HG03520 (cell line): Measurements from ENCODE around the gene NLRX1.
A peak's percentile ranks its signal among the peaks of the same experiment; 100 is the strongest.
"Not testable (repeated sequence)": the region's sequence is repeated elsewhere in the genome, so short reads cannot be mapped to it uniquely, and the experiment has no call there.

Source experiments
- ATAC-seq: cut with Tn5 transposase; IDR thresholded peaks from one replicate; pipeline ENCODE4 v1.9.1; 2021; ENCODE audit warnings: mild to moderate bottlenecking, moderate library complexity; ENCODE audit not compliant: unreplicated experiment

The NLRX1 gene

DNA sequence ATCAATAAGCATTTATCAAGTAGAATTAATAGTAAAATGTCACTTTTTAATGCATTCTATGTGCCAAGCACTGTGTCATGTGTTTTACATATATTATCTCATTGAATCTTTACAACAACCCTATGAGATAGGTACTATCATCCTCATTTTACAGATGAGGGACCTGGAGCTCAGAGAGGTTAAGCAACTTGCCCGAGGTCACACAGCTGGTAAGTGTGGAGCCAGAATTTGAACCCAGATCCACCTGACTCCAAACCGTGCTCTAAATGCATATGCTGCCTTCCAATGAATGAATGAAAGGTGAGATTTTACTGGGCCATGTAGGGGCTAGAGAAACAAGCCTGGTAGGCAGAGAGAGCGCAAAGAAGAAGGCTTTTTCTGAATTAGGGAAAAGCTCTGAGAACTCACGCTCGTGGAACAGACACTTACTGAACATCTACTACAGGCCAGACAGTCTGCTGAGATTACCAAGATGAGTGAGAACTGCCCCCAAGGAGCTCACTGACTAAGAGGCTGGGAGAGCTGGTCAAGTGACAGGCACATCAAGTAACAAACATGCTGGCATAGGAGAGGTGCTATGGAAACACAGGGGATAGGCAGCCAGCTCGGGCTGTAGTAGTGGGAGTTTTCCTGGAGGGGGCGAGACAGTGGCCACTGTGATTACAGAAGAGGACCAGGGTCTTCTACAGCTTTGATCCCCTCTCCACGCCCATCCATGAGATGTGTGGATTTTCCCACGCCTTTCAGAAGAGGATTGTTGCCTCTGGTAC, 15.3 kb upstream of the NLRX1 start:
- ATAC-seq: no peak

GRCh38 chr11:119154178-119154577, 14.3 kb upstream of the NLRX1 start:
- no peak for ATAC-seq

DNA sequence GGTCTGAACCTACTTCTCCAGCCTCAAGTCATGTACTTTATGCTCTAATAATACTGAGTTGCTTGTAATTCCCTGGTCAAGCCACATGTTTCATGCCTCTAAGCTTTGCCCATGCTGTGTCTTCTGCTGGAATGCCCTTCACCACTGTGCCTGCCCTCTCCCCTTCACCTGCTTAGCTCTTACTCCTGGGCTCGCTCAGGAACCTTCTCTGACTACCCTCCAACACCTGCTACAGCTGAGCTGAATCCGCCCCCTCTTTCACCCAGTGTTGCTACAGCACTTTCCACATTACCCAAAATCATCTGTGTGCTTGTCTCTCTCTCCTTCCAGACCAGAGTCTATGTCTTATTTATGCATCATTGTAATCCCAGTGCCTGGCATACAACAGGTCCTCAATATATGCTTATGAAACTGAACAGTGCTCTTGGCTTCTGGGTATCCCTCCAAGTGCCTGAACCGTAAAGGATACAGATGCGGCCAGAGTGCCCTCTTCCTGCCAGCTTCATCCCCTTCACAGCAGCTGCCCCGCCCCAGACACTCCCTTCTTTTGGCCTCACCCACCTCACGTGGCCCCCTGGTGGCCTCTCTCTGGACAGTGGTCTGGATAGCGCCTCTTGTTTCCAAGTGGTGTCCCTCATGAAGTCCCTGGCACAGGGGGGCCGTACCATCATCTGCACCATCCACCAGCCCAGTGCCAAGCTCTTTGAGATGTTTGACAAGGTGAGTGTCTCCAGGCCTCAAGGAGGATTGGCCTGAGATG, 12.6 kb upstream of the NLRX1 start:
- ATAC-seq: no peak

- ATAC-seq: no peak
Measured at GRCh38 chr11:119156496-119156895, 12.0 kb upstream of the NLRX1 start.

- ATAC-seq: no peak
Measured at GRCh38 chr11:119157063-119157462, 11.5 kb upstream of the NLRX1 start.

DNA sequence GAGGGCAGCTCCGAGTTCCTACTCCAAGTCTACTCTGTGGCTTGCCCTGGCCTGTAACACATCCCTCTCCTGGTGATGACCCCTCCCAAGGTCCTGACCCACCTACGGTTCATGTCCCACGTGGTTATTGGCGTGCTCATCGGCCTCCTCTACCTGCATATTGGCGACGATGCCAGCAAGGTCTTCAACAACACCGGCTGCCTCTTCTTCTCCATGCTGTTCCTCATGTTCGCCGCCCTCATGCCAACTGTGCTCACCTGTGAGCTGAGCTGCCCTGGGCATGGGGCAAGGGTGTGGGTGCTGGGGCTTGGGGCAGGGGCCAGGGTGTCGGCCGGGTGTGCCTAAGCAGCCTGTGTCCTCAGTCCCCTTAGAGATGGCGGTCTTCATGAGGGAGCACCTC, 10.1 kb upstream of the NLRX1 start:
- no peak for ATAC-seq

- no peak for ATAC-seq
Measured at GRCh38 chr11:119160151-119160550, 8.4 kb upstream of the NLRX1 start.

- ATAC-seq: no peak
Measured at GRCh38 chr11:119161871-119162270, 6.7 kb upstream of the NLRX1 start.

DNA sequence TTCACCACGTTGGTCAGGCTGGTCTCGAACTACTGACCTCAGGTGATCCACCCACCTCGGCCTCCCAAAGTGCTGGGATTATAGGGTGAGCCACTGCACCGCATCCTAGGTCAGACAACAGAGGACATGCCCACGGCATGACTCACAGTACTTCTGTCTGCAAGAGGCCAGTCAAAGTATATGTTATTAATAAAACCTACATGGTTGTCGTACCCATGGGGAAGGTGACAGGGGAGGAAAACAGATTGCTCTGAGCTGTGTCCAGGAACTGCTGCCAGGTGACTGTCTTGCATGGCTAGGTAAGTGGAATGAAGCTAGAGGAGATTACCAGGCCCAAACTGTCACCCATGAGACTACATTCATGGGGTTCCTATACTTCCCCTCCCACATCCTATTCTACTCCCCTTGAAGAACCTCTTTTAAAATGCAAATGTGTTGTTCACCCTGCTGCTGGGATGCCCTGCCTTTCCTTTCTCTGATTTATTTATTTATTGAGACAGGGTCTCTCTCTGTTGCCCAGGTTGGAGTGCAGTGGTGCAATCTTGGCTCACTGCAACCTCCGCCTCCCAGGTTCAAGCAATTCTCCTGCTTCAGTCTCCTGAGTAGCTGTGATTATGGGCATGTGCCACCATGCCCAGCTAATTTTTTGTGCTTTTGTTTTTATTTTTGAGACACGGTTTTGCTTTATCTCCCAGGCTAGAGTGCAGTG, 2.0 kb upstream of the NLRX1 start:
- no peak for ATAC-seq

DNA sequence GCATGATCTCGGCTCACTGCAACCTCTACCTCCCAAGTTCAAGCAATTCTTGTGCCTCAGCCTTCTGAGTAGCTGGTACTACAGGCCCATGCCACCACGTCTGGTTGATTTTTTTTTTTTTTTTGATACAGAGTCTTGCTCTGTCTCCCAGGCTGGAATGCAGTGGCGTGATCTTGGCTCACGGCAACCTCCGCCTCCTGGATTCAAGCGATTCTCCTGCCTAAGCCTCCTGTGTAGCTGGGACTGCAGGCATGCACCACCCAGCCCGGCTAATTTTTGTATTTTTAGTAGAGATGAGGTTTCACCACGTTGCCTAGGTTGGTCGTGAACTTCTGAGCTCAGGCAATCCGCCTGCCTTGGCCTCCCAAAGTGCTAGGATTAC, 1.5 kb upstream of the NLRX1 start:
- ATAC-seq: not testable (repeated sequence)

- no peak for ATAC-seq
Measured at GRCh38 chr11:119167933-119168332, 592 bp upstream of the NLRX1 start.

- peak; percentile 24 for ATAC-seq
Measured at GRCh38 chr11:119169282-119169719, 776 bp downstream of the NLRX1 start.

- no peak for ATAC-seq
Measured at GRCh38 chr11:119172513-119172912, 4.0 kb downstream of the NLRX1 start.

GRCh38 chr11:119173453-119173852, 4.9 kb downstream of the NLRX1 start:
- no peak for ATAC-seq

- ATAC-seq: no peak
Measured at GRCh38 chr11:119175493-119176077, 7.1 kb downstream of the NLRX1 start.

- no peak for ATAC-seq
Measured at GRCh38 chr11:119178166-119178680, 9.7 kb downstream of the NLRX1 start.

DNA sequence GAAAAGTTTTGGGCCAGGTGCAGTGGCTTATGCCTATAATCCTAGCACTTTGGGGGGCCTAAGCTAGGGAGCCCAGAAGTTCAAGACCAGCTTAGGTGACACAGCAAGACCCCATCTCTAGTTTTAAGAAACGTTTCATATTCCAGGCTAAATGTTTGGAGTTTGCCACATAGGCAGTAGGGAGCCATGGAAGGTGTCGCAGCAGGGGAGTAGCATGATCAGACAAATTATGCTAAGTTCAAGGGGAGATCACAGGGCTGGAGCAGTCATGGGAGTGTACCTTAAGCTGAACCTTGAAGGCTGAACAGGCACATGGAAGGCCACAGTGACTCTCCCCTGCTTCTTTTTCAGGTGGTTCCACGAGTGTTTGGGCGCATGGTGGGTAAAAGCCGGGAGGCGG, 10.8 kb downstream of the NLRX1 start:
- ATAC-seq: no peak

DNA sequence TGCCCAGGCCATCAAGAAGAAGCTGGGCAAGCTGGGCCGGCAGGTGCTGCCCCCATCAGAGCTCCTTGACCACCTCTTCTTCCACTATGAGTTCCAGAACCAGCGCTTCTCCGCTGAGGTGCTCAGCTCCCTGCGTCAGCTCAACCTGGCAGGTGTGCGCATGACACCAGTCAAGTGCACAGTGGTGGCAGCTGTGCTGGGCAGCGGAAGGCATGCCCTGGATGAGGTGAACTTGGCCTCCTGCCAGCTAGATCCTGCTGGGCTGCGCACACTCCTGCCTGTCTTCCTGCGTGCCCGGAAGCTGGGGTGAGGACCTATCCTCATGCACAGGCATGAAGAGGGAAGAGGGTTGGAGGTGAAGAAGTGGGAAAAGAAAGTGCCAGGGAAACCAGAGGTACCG, 11.5 kb downstream of the NLRX1 start:
- no peak for ATAC-seq

GRCh38 chr11:119180729-119181676, 12.5 kb downstream of the NLRX1 start:
- ATAC-seq: no peak
